Pancreas (tissue), 10 donors: ENCODE measurements around the gene PGP. TPM values are rescaled to one million over a fixed set of nuclear protein-coding genes. Genes with fewer than 3 reads are reported as not detected.

Source experiments
- ATAC-seq, 4 donors: fragments of 200-7000 bp; cut with Tn5 transposase; one replicate each; pipeline versions ENCODE4 v1.8.0 to v1.9.1; 2020; ENCODE audit warnings: mild to moderate bottlenecking in 4 of 4, moderate library complexity in 4 of 4
- DNase-seq, 6 donors: peaks; one replicate each; pipeline ENCODE4 v3.0.0-alpha.2; 2020
- FAIRE-seq: peaks from 2 replicates; lab custom pipeline; 2012; peaks lifted over from hg19 to GRCh38; lab: Jason Lieb, UNC
- H3K27ac ChIP-seq, 4 donors: fragments of 200-600 bp; sonication (generic); 1 replicate in 3 of 4; 2 replicates in 1 of 4; pipeline versions ENCODE4 v1.5.0 to v1.8.0; 2020
- H3K27me3 ChIP-seq, 4 donors: fragments of 200-600 bp; one replicate each; pipeline ENCODE4 v1.8.0; 2021
- H3K36me3 ChIP-seq, 3 donors: fragments of 200-600 bp; sonication (generic) in 1 of 3; one replicate each; pipeline versions ENCODE4 v1.5.0 to v1.8.0; 2020 to 2021
- H3K4me1 ChIP-seq, 3 donors: fragments of 200-600 bp; one replicate each; pipeline ENCODE4 v1.8.0; 2021
- H3K4me3 ChIP-seq, 4 donors: fragments of 200-600 bp; sonication (generic) in 2 of 4; one replicate each; pipeline versions ENCODE4 v1.5.0 to v1.8.0; 2020 to 2021
- H3K9me3 ChIP-seq, 4 donors: fragments of 200-600 bp; one replicate each; pipeline ENCODE4 v1.8.0; 2021
- WGBS, 2 donors: extraction: QIAGEN DNeasy Blood & Tissue Kit; methylation state at CpG; one replicate each; pipeline ENCODE4 v1.1.7; 2013; 5-methylcytosine and 5-hydroxymethylcytosine counted together
- intact Hi-C, 3 donors: fragments of 100-400 bp; cut with DNase I; formaldehyde crosslinking; loops; one replicate each; pipeline versions ENCODE4 v1.11.1 to v1.14.2; 2022
- polyA plus RNA-seq, 2 donors: library from polyadenylated mRNA; stranded (reverse); fragments of 200-250 nt; gene quantifications; one replicate each; pipeline ENCODE4 v1.2.3, GENCODE V29; 2013
- total RNA-seq, 6 donors: library from RNA; stranded (reverse); fragmentation: NEBNext Ultra II Directional in 4 of 6; extraction: Animal tissue kit (Norgen Biotek cat#: 25700) in 4 of 6; gene quantifications; one replicate each; pipeline versions ENCODE4 v1.2.1 to v1.2.4, GENCODE V29; 2021 to 2023
- TF ChIP-seq, protein P1 (sequence below), 4 donors: fragments of 200-600 bp; sonication (generic) in 3 of 4; IDR thresholded peaks; one replicate each; pipeline versions ENCODE4 v1.5.0 to v1.8.0; 2021; ENCODE audit warnings: antibody characterized with exemption in 4 of 4
- donor health status: healthy with polysubstance abuse.
- donor health status: DM: no; HTN: no; CAD: no; lungs with moderate emphysema.
- donor health status: DM: no; HTN: no; CAD: no.
- donor health status: control.
- donor health status: control.
- donor health status: Bipolar disorder and iron deficiency.
- donor health status: DM: yes; HTN: yes; CAD: no.
- donor health status: DM: no; HTN: no; CAD: no.
- donor health status: DM: no; HTN: no; CAD: no.
- donor health status: DM: yes; HTN: yes; CAD: no.

Gene PGP
- total and polyA plus RNA-seq, 8 donors: 2.9 to 10.2 (median 4.1) TPM

DNA sequence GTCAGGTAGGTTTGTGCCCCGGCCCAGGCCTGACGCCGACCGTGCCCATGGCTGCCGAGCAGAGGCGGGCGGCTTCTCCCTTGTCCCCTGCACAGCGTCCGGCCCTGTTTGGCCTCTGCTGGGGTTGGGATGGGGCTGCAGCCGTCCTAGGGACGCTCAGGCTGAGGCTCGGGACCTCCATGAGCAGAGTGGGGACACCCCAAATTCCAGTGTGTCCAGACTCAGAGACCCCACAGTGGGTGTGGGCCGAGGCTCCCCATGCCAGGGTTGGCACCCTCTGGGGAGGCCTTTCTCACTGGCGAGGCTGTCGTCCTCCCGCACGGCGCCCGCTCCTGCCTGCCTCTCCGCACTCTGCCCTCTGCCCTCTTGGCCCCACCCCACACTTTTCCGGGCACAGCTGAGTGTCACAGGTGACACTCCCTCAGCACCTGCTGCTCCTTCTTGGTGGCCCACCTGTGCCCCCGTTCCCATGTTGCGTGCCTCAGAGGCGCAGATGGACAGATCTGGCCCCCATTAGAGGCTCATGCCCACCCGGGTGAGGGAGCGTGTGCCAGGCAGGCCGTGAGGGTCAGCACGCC lies 43.0 kb downstream of the PGP start:
- Histone ChIP-seq H3K36me3 (peaks cover 0 to 33% (median 18%) of the 10 kb centered on the region in 3 donors), H3K4me1 (no peaks in the 10 kb centered on the region), H3K9me3 (no peaks in the 10 kb centered on the region), H3K4me3 (no peak overlapping the region), H3K27me3 (no peaks in the 10 kb centered on the region), H3K27ac (no peak overlapping the region)
- FAIRE-seq (no peak), ATAC-seq (no peak), DNase-seq (no peak)
- WGBS, 2 donors: 95 to 97% methylated on average over 27 to 28 of the region's 28 CpGs
- intact Hi-C loops: no loop called here
- TF ChIP-seq, protein P1, sequence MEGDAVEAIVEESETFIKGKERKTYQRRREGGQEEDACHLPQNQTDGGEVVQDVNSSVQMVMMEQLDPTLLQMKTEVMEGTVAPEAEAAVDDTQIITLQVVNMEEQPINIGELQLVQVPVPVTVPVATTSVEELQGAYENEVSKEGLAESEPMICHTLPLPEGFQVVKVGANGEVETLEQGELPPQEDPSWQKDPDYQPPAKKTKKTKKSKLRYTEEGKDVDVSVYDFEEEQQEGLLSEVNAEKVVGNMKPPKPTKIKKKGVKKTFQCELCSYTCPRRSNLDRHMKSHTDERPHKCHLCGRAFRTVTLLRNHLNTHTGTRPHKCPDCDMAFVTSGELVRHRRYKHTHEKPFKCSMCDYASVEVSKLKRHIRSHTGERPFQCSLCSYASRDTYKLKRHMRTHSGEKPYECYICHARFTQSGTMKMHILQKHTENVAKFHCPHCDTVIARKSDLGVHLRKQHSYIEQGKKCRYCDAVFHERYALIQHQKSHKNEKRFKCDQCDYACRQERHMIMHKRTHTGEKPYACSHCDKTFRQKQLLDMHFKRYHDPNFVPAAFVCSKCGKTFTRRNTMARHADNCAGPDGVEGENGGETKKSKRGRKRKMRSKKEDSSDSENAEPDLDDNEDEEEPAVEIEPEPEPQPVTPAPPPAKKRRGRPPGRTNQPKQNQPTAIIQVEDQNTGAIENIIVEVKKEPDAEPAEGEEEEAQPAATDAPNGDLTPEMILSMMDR (IDR thresholded peaks at IDR 0.05): no peak

DNA sequence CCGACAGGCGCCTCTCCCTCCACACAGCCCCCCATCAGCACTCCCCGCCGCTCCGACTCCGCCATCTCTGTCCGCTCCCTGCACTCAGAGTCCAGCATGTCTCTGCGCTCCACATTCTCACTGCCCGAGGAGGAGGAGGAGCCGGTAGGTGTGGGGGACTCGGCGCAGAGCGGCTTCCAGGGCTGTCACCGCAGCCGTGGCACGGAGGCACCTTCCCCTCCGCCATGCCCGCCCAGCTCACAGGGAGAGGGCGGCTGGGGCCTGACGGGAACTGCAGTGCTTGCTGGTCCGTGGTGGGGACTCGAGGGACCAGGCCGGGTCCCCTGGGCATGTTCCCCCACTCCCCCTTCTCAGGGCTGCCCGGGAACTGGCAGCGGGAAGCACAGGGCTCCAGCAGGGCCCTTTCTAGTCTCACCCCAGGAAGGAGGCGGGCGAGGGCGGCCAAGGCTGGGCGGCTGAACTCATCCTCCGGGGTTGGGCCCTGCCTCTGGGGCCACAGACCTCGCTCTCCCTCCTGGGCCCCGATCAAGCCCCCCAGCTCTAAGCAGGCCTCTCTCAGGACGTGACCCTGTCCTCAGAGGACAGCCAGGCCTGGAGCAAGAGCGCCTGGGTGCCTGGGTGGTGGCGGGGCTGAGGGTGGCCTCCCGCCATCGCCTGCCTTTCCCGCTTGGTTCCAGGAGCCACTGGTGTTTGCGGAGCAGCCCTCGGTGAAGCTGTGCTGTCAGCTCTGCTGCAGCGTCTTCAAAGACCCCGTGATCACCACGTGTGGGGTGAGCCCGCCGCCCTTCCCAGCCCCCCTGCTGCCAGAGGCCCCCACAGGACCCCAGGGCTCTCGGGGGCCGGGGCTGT lies 43.8 kb downstream of the PGP start:
- Histone ChIP-seq H3K36me3 (peaks cover 0 to 28% (median 18%) of the 10 kb centered on the region in 3 donors), H3K4me1 (no peaks in the 10 kb centered on the region), H3K27ac (no peak overlapping the region), H3K9me3 (no peaks in the 10 kb centered on the region), H3K27me3 (no peaks in the 10 kb centered on the region), H3K4me3 (no peak overlapping the region)
- DNase-seq: no peak
- intact Hi-C loops: no loop called here
- TF ChIP-seq, protein P1 (IDR thresholded peaks at IDR 0.05): no peak
- 92% methylated on average over 44 to 47 of the region's 47 CpGs for WGBS, 2 donors
- no peak for FAIRE-seq
- no peak for ATAC-seq

DNA sequence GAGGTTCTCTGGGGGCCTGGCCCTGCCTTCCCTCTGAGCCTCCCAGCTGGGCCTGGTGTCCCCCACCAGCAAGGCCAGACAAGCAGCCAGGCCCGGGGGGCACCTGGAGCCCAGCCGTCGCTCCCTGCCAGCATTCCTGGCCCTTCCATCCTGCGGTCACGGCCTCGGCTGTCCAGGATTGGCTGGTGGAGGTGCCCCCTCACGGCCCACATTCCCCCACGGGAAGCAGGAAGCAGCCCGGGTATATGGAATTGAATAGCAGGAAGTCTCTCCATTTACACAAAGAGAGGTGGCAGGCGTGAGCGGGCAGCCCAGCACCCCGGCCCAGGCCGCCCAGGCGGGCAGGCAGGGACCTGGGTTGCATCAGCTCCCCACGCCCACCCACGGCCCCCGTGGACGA lies 44.6 kb downstream of the PGP start:
- Histone ChIP-seq H3K36me3 (peaks cover 0 to 23% (median 15%) of the 10 kb centered on the region in 3 donors), H3K4me3 (no peak overlapping the region)
- FAIRE-seq: no peak

DNA sequence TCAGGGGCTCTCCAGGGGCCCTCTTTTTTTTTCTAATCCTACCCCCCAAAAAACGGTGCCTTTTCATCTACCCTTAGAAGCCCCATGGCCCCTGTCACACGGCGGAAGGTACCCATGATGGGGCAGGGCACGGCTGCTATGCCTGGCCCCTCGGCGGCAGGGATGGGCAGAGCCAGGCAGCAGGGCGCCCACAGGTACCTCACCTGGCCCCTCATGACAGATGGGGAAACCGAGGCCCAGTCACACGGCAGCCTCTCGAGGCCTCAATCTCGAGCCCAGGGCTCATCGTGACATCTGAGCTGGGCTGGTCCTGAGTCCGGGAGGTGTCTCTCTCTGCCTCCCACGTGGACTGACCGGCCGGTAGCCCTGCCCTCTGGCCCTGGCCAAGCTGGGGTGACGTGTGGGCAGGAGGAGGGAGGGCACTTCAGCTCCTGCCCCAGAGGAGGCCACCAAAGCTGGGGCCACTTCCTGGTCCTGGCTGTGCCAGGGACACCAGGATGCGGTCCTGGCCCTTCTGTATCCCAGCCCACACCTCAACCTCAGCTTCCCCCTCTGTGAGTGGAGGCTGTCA lies 47.5 kb downstream of the PGP start:
- H3K36me3 ChIP-seq: peaks cover 0 to 3% (median 0%) of the 10 kb centered on the region in 3 donors
- no peak overlapping the region for H3K27ac ChIP-seq
- no peak for DNase-seq
- no peak for ATAC-seq
- H3K4me1 ChIP-seq: no peaks in the 10 kb centered on the region
- no peak overlapping the region for H3K4me3 ChIP-seq
- intact Hi-C loops: no loop called here
- no peaks in the 10 kb centered on the region for H3K27me3 ChIP-seq
- TF ChIP-seq, protein P1 (IDR thresholded peaks at IDR 0.05): no peak
- FAIRE-seq: no peak
- H3K9me3 ChIP-seq: no peaks in the 10 kb centered on the region
- WGBS, 2 donors: 90 to 92% methylated on average over 18 of the region's 18 CpGs

More for the DNA sequence above, 44.6 kb downstream of the PGP start:
- ATAC-seq: peak in 1 of 4 donors; percentile 5
- Histone ChIP-seq H3K27me3 (no peaks in the 10 kb centered on the region), H3K4me1 (no peaks in the 10 kb centered on the region), H3K9me3 (no peaks in the 10 kb centered on the region), H3K27ac (peak overlapping the region in 1 of 4 donors; percentile 28)
- no peak for DNase-seq
- TF ChIP-seq, protein P1 (IDR thresholded peaks at IDR 0.05): no peak
- intact Hi-C loops: no loop called here
- 86 to 93% methylated on average over 14 to 18 of the region's 18 CpGs for WGBS, 2 donors
